Panc1 (cell line): ENCODE data around the gene CPSF3.

Experiments
- CTCF ChIP-seq: fragments of 450-650 bp; IDR thresholded peaks from 2 replicates; pipeline ENCODE4 v1.5.1; 2017; ENCODE audit warnings: mild to moderate bottlenecking
- POLR2AphosphoS5 ChIP-seq: IDR thresholded peaks from 2 replicates; pipeline ENCODE4 v1.6.1; 2012; ENCODE audit warnings: mild to moderate bottlenecking, low read depth, low read length, moderate library complexity
- REST ChIP-seq, 2 experiments: IDR thresholded peaks; 2 replicates each; pipeline ENCODE4 v1.6.1; 2011 to 2012; ENCODE audit warnings: low read depth in 2 of 2, control low read depth in 1 of 2, low read length in 1 of 2, mild to moderate bottlenecking in 1 of 2, moderate library complexity in 1 of 2; ENCODE audit not compliant: insufficient read depth in 1 of 2
- SIN3A ChIP-seq: IDR thresholded peaks from 2 replicates; pipeline ENCODE4 v1.6.1; 2012; ENCODE audit warnings: low read depth, mild to moderate bottlenecking, low read length, moderate library complexity, borderline replicate concordance; ENCODE audit not compliant: insufficient read depth
- TCF7L2 ChIP-seq: IDR thresholded peaks from 2 replicates; pipeline ENCODE4 v1.6.1; 2011; ENCODE audit warnings: mild to moderate bottlenecking, low read depth, low read length, inconsistent platforms

- TF ChIP-seq CTCF (no peak), POLR2AphosphoS5 (no peak), SIN3A (no peak), REST (IDR thresholded peaks at IDR 0.05; ENCODE audit: insufficient read depth in 1 of 2, low read depth in 2 of 2, low read length in 1 of 2) (no peak), TCF7L2 (no peak)
These were observed 44.7 kb upstream of the CPSF3 start for GRCh38 chr2:9378433-9379390.
